Activated gamma-delta T cell treated with anti-CD3 and anti-CD28 coated beads, Interleukin-2, amount 50 U/mL, for 16 hours (primary cell): Measurements from ENCODE around the gene TP73.

ENCODE experiments used
- DNase-seq: peaks from one replicate; pipeline ENCODE4 v3.0.0-alpha.2; 2020; ENCODE audit warnings: low read depth

Gene TP73

GRCh38 chr1:3651930-3652547 lies at the start of gene TP73:
TSS of gene TP73 (plus strand) at chr1:3652516. CDS start at chr1:3682366, 29,850 bp downstream.
- no peak for DNase-seq

GRCh38 chr1:3603156-3603555 lies 49.2 kb upstream of the TP73 start:
- no peak for DNase-seq

- no peak for DNase-seq
These were observed 48.5 kb upstream of the TP73 start for GRCh38 chr1:3603571-3604467.

GRCh38 chr1:3604468-3604974 lies 47.8 kb upstream of the TP73 start:
- DNase-seq: no peak

- DNase-seq: no peak
These were observed 47.1 kb upstream of the TP73 start for GRCh38 chr1:3604997-3605823.

DNA sequence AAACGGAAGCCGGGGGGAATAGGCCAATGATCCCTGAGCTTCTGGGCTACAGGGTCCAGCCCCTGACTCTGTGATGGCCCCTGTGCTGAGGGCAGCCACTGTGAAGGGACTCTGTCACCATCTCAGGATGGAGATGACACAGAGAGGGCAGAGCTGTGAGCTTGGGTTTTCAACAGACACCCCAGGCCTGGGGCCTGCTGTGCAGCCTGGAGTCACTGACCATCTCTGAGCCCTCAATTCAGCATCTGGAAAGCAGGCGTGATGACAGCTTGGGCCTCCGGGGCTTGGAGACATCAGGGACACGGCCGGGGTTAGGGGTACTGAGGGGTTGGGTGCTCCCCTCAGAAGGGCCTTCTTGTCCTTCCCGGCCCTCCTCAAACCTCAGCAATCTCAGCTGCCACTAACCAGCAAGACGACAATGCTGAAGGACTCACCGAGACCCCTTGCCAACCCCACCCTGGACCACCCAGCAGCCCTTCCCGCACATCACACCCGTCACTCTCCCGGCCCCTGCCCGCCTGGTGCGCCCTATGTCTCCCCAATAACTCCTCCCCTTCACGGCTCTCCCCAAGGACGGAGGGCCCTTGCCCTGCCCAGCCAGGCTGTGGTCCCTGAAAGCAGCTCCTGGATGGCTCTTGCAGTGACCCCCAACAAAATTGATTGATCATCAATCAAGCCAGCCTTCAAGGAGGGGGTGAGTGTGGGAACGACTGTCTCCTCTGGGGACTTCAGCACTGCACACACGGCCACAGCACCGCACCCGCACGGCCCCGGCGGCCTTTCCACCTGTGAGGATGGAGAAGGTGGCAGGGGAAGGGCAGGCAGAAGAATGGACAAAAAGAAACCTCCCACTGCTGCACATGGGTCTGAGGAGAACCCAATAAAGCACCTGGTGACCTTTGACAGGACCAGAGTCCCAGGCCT lies 45.3 kb upstream of the TP73 start:
- DNase-seq: no peak

- no peak for DNase-seq
These were observed 44.6 kb upstream of the TP73 start for GRCh38 chr1:3607703-3608065.

DNA sequence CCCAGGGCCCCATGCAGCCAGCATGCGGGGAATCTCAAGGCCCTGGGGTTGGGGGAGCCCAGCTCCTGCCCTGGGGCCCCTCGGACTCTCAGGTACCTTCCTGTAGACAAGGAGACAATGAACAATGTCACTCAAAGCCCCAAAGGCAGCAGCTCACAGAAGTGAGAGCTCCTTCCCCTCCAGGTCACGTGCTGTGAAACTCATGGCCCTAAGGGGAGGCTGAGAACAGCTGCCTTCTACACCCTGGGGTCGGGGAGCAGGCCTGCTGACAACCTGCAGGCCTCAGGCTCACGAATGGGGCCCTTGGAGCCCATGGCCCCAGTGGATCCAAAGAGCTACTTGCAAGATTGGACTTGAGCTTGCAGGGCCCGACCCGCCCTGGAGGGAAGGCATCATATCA lies 44.2 kb upstream of the TP73 start:
- DNase-seq: no peak

- no peak for DNase-seq
These were observed 43.1 kb upstream of the TP73 start for GRCh38 chr1:3609016-3609768.

DNA sequence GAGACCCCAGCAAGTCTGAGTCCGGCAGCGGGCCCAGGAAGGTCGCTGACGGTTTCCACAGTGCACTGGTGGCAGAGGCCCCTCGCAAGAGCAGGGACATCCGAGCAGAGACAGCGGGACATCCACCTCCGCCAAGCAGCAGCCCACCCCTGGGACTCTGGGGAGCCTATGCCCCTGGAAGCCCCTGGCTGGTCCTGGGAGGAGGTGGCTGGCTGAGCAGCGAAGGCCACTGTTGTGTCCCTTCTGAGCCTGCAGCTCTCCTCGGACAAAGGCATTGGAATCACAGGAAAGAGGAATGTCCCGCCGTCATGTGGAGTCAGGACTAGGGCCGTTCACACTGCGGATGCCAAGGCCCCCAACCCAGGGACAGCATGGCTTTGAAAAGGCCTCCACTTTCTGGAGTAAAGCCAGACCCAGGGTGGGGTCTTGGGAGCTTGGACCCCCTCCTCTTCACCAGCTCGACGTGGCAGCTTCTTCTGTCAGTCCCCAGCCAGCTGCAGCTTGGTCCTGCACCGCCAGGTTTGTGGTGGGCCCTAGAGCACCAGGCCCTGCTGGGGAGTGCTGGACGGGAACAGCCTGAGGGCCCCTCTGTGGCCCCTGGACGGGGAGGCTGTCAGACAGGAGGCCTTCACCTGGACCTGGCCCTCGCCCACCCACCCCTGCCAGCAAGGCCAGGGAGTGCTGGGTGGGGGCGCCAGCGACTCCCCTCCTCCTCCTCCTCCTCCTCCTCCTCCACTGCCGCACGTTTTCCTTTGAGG lies 42.4 kb upstream of the TP73 start:
- no peak for DNase-seq

- no peak for DNase-seq
These were observed 41.7 kb upstream of the TP73 start for GRCh38 chr1:3610527-3611169.

DNA sequence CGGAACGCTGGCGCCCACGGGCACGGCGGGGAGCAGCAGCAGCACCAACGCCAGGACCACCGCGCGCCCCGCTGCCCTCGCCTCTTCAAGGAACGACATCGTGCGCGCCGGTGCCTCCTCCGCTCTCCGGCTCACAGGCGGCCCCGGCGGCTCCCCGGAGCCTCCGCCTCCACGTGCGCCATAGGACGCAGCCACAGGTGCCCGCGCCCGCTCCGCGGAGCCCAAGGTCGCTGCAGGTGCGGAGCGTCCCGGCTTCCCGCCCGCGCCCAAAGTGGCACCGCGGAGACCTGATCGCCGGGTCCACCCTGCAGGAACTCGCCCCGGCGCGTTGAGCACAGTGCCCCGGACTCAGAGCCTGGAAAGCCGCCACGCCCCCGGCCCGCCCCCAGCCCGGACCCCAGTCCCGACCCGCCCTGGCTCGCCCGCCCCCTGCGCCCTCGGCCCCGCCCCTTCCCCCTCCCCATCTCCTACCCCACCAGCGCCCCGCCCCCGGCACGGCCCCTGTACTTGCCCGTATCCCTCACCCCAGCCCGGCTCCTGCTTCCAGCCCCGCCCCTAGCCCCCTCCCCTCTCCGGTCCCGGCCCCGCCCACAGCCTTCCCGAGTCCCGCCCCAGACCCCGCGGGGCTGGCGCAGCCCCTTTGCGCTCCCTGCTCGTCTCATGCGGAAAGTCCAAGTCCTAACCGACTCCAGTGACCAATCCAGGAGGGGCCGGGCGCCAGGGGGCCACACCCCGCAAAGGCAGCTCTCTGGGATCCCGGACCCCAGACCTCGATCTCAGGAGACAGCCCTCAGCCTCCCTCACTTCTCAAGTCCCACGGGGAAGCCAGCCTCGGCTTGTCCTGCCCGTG lies 40.9 kb upstream of the TP73 start, which contains the start of gene MEGF6:
Gene MEGF6, minus strand, starts transcription at position 339 of the 850 bp plus-strand sequence. Its CDS starts 240 bp downstream, at position 99.
- DNase-seq: peak; percentile 45

DNA sequence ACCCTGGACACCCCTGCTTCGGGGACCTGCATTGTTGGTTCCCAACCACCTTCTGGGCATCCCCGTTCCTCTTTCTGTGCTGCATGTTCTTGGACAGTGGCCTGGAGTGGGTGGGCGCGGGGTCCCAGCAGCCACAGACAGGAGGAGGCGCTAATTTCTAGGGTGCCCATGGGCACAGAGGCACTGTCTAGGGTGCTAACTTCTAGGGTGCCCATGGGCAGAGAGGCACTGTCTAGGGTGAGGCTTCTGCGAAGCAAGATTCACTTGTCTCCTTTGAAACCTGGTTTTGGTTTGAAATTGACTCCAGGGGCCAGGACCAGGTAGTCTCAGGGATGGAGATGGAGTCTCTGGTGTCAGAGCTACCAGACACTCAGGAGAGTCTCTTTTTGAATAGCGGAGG lies 40.2 kb upstream of the TP73 start:
- no peak for DNase-seq

GRCh38 chr1:3614755-3615742 lies 37.3 kb upstream of the TP73 start:
- DNase-seq: no peak

DNA sequence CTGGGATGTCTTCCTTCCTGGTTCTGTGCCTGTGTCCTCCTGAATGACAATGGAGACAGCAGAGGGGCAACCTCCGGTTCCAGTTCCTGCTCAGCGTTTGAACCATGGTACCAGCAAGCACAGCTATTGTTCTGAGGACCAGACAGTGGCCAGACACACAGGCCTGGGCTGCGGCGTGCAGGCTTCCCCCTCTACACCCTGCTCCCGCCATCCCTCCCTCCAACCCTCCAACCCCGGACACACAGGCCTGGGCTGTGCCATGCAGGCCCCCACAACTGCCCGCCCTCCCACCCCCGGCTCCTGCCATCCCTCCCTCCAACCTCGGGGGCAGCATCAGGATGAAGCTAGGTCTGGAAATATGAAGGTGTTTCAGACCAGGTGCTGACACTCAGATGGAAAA lies 35.5 kb upstream of the TP73 start:
- no peak for DNase-seq

DNA sequence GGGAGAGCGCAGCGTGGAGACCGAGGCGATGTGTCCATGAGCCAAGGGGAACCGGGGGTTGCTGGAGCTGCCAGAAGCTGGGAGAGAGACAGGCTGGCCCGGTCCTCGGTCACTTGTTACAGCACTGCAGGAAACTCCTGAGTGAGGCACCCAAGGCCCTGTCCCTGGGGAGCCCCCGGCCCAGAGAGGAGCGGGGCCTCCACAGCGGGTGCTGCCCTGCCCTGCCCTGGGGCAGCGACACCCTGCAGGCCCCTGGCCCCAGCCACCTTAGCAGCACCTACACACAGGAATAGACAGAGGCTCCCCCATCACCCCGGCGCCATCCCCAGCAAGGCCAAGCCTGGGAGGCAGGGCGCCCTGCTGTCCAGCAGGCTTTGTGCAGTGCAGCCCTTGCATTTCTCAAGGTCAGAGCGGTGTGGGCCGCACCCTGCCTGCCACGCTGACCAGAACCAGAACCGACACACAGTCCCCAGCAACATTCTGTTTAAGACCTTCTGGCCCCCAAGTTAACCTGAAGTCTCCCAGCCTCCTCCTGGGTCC lies 34.4 kb upstream of the TP73 start:
- DNase-seq: no peak

DNA sequence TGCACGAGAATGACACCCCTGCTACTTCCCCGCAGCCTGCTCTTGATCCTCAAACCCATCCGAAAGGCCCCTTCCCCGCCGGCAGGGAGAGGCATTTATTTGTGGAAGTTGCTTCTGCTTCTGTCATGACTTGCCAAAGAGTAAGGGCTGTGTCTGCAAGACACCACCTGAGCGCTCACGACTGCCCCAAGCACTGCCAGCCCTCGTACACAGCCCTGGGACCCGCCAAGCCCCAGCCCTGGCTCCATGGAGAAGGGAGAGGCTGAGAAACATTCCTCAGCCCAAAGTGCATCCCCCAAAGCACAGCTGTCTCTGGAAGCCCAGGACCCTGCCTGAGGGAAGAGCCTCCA lies 33.8 kb upstream of the TP73 start:
- DNase-seq: no peak
